Epithelial cell of prostate (primary cell): Measurements from ENCODE around the gene NUP107.

Source experiments
- DNase-seq: peaks from one replicate; pipeline ENCODE4 v3.0.0-alpha.2; 2011; ENCODE audit warnings: low read depth, low spot score
- H3K27ac ChIP-seq: fragments of 450-650 bp; 2 replicates; pipeline ENCODE4 v1.5.1; 2017; ENCODE audit warnings: mild to moderate bottlenecking

NUP107 gene

GRCh38 chr12:68793975-68794652 lies 107.3 kb downstream of the NUP107 start:
- H3K27ac ChIP-seq, result peak overlapping the region; percentile 87
- DNase-seq, result no peak

GRCh38 chr12:68794653-68795251 lies 108.0 kb downstream of the NUP107 start:
- no peak for DNase-seq
- H3K27ac ChIP-seq, result peak overlapping the region; percentile 87
